HG03442 (cell line): ENCODE results near the gene OR5AL1.
"Not testable (repeated sequence)": the region's sequence is repeated elsewhere in the genome, so short reads cannot be mapped to it uniquely, and the experiment has no call there.

Experiments used
- ATAC-seq: cut with Tn5 transposase; IDR thresholded peaks from one replicate; pipeline ENCODE4 v1.9.1; 2021; ENCODE audit warnings: mild to moderate bottlenecking, moderate library complexity; ENCODE audit not compliant: unreplicated experiment

OR5AL1 gene

GRCh38 chr11:56412396-56412795, at the start of gene OR5AL1:
Gene OR5AL1 (plus strand): TSS chr11:56412696.
- ATAC-seq: no peak

- ATAC-seq: no peak
Observed at GRCh38 chr11:56375324-56375723, 37.2 kb upstream of the OR5AL1 start, which contains the start of gene OR8U1. Gene OR8U1 (plus strand): TSS chr11:56375624. CDS start chr11:56375624, 0 bp downstream.

DNA sequence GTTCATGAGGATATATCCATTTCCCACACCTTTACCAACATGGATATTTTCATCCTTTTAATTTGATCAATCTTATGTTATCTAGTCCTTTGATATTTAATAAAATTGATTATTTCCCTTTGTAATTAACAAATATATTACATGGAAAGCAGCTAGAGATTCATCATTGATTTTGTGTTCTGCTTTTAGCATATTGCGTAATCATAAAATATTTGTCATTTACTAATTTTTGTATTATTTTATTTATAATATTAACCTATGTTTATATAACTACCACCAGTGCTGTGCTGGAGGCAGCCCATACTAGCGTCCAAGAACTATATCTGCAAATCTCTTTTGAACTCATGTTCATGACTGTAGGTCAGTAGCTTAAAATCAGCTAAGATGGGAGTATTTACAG, 32.4 kb upstream of the OR5AL1 start:
- no peak for ATAC-seq

- ATAC-seq: no peak
Observed at GRCh38 chr11:56394381-56394780, 18.1 kb upstream of the OR5AL1 start.

DNA sequence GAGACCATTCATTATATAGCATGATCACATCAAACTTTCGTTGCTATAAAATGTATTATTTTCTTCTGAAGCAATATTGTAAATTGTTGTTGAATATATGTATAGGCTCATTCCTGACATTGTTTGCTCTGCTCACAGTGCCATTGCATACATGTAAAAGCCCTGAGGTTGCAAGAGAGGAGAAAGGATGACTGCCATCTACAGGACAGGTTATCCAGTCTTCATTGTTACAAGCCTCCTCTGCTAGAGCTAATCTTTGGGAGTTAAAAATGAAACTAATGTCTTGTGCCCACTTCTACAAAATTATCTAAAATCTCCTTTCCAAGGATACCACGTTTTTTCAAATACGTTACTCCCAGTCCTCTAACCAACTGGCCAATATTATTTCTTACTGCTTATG, 16.4 kb upstream of the OR5AL1 start:
- ATAC-seq: no peak

- ATAC-seq: not testable (repeated sequence)
Observed at GRCh38 chr11:56401858-56402461, 10.5 kb upstream of the OR5AL1 start.

DNA sequence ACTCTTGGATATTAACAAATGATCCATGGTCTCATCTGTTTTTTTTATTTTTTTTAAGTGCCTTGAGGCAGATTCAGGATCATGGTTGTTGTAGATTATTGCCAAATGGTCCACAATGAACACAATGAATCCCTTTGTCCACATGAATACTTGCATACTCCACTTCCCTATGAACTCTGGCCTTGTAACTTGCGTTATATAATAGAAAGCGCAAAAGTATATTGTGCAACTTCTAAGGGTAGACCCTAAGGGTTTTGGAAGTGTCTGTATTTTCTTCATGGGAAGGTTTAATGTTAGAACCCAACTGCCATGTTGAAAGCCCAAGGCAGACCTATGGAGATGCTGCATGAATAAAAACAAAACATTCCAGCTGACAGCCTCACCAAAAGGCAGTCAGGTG, 8.1 kb upstream of the OR5AL1 start:
- no peak for ATAC-seq

DNA sequence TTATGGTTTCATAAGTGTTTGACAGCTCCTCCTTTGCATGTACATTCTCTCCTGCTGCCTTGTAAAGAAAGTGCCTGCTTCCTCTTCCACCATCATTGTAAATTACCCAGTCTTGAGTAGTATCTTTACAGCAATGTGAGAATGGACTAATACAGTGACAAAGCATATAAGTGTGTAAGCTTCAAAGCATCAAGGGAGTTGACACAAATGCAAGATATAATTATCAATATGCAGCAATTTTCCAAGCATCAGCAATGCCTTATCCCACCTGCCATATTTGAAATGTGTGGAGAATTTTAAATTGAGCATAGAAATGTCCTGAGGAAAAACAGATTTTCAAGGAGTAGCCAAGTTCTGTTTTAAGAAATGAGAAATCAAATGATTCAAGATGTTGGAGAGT, 1.7 kb upstream of the OR5AL1 start:
- ATAC-seq: no peak

DNA sequence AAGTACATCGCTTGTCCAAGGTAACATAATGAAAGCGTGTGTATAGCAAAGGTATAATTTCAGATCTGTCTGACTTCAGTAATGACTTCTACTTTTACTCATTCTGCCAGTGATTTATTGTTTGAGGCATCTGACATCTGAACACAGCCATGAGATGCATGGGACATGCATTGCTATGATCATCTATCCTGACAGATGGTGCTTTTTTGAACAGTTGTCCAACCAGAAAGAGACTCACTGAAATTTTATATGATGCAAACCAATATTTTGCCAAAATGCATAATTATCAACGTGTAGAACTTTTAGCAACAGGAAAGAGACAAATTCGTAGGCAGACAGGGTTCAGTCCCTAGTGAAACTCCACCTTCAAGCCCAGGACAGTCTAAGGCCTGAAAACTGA, 41.0 kb downstream of the OR5AL1 start:
- no peak for ATAC-seq

DNA sequence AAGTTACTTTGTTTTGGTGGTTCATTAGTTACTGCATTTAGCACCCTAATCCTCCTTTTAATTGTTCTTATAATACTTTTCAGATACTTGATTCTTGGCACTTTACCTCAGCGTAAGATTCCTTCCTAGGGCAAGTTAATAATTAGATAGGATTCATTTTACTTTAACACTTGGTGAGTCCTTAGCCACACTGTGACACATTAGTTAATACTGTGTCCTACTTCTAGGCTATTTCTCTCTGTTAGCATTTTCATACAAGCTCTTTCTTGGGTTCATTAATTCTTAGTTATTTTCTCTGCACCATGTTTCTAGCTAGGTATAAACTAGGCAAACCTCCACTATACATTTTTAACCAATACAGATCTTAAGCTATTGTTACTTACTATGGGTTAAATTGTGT, 44.6 kb downstream of the OR5AL1 start:
- ATAC-seq: no peak
